Smooth muscle cell (in vitro differentiated cells): ENCODE measurements around the gene MYCBP2. TPM values are rescaled to one million over a fixed set of nuclear protein-coding genes. Genes with fewer than 3 reads are reported as not detected.

ENCODE experiments used
- DNase-seq: peaks from one replicate; lab custom pipeline; 2025; ENCODE audit not compliant: unreplicated experiment; lab: John Stamatoyannopoulos, UW
- H2AFZ ChIP-seq: fragments of 200-600 bp; sonication (generic); 2 replicates; pipeline ENCODE4 v1.6.0; 2016; ENCODE audit warnings: antibody characterized with exemption, low read depth, mild to moderate bottlenecking
- H3F3A ChIP-seq: fragments of 200-600 bp; sonication (generic); 2 replicates; pipeline ENCODE4 v1.6.0; 2017; ENCODE audit warnings: antibody characterized with exemption, low read depth
- H3K27ac ChIP-seq: fragments of 200-600 bp; sonication (generic); 2 replicates; pipeline ENCODE4 v1.5.1; 2016; ENCODE audit warnings: low read depth, mild to moderate bottlenecking
- H3K27me3 ChIP-seq: fragments of 200-600 bp; sonication (generic); 2 replicates; pipeline ENCODE4 v1.6.1; 2016; ENCODE audit warnings: low read depth, mild to moderate bottlenecking
- H3K36me3 ChIP-seq: fragments of 200-600 bp; sonication (generic); 2 replicates; pipeline ENCODE4 v1.5.1; 2016; ENCODE audit warnings: low read depth
- H3K4me1 ChIP-seq: fragments of 200-600 bp; sonication (generic); 2 replicates; pipeline ENCODE4 v1.5.1; 2016; ENCODE audit warnings: low read depth
- H3K4me2 ChIP-seq: fragments of 200-600 bp; sonication (generic); 2 replicates; pipeline ENCODE4 v1.6.0; 2016; ENCODE audit warnings: mild to moderate bottlenecking
- H3K4me3 ChIP-seq: fragments of 200-600 bp; sonication (generic); 2 replicates; pipeline ENCODE4 v1.5.1; 2016; ENCODE audit warnings: mild to moderate bottlenecking
- H3K79me2 ChIP-seq: fragments of 200-600 bp; sonication (generic); 2 replicates; pipeline ENCODE4 v1.6.0; 2016; ENCODE audit warnings: low read depth, mild to moderate bottlenecking
- H3K9ac ChIP-seq: fragments of 200-600 bp; sonication (generic); 2 replicates; pipeline ENCODE4 v1.6.0; 2016; ENCODE audit warnings: low read depth
- H3K9me3 ChIP-seq: fragments of 200-600 bp; sonication (generic); replicated peaks from 2 replicates; pipeline ENCODE4 v1.5.1; 2016; ENCODE audit warnings: low read depth
- H4K20me1 ChIP-seq: fragments of 200-600 bp; sonication (generic); 2 replicates; pipeline ENCODE4 v1.6.0; 2016; ENCODE audit warnings: low read depth
- CTCF ChIP-seq: fragments of 200-600 bp; sonication (generic); IDR thresholded peaks from 2 replicates; pipeline ENCODE4 v1.5.1; 2017; ENCODE audit warnings: borderline replicate concordance, mild to moderate bottlenecking, antibody characterized with exemption; ENCODE audit not compliant: insufficient read depth, poor library complexity, severe bottlenecking
- WGBS: methylation state at CpG from one replicate; pipeline ENCODE4 v1.1.7; 2016; ENCODE audit warnings: low lambda C conversion rate; 5-methylcytosine and 5-hydroxymethylcytosine counted together
- polyA plus RNA-seq: library from polyadenylated mRNA; unstranded; fragments of >200 nt; fragmentation: Nextera tagmentation; extraction: Ambion mirVana; gene quantifications from 2 replicates; pipeline ENCODE4 v1.2.1, GENCODE V29; 2016
- total RNA-seq: library from RNA; depleted of rRNA; stranded (reverse); fragments of >200 nt; gene quantifications from 2 replicates; pipeline ENCODE4 v1.2.3, GENCODE V29; 2014

MYCBP2 gene
- total and polyA plus RNA-seq, 2 experiments from 2014 or later = 20.1 to 61.0 TPM

- Histone ChIP-seq H3F3A (no peaks in the 10 kb centered on the region), H3K79me2 (no peaks in the 10 kb centered on the region), H3K4me3 (no peak overlapping the region), H3K27me3 (no peaks in the 10 kb centered on the region), H2AFZ (no peak overlapping the region), H3K4me2 (no peak overlapping the region), H3K9ac (no peak overlapping the region), H4K20me1 (no peaks in the 10 kb centered on the region), H3K27ac (no peak overlapping the region), H3K9me3 (no peaks in the 10 kb centered on the region), H3K36me3 (peaks cover 13% of the 10 kb centered on the region), H3K4me1 (no peaks in the 10 kb centered on the region)
- no peak for TF ChIP-seq CTCF
- WGBS = 94% methylated on average over 3 of the region's 3 CpGs
- DNase-seq = no peak
Measured at GRCh38 chr13:77118134-77118533, 208.8 kb downstream of the MYCBP2 start.

GRCh38 chr13:77114271-77114670 is 212.6 kb downstream of the MYCBP2 start:
- no peaks in the 10 kb centered on the region for H3K27me3 ChIP-seq
- no peak overlapping the region for H3K27ac ChIP-seq
- H3K4me2 ChIP-seq = no peak overlapping the region
- no peak for TF ChIP-seq CTCF
- no peak for DNase-seq
- no peaks in the 10 kb centered on the region for H3F3A ChIP-seq
- H3K9me3 ChIP-seq = peaks cover 8% of the 10 kb centered on the region
- H3K4me3 ChIP-seq = no peak overlapping the region
- peaks cover 22% of the 10 kb centered on the region for H3K36me3 ChIP-seq
- no peak overlapping the region for H2AFZ ChIP-seq
- H3K4me1 ChIP-seq = no peaks in the 10 kb centered on the region
- H3K79me2 ChIP-seq = no peaks in the 10 kb centered on the region
- H3K9ac ChIP-seq = no peak overlapping the region
- H4K20me1 ChIP-seq = no peaks in the 10 kb centered on the region

GRCh38 chr13:77113496-77113895 is 213.4 kb downstream of the MYCBP2 start:
- Histone ChIP-seq H2AFZ (no peak overlapping the region), H3K4me2 (no peak overlapping the region), H3K4me3 (no peak overlapping the region), H3K36me3 (peaks cover 22% of the 10 kb centered on the region), H3K27ac (no peak overlapping the region), H3K4me1 (no peaks in the 10 kb centered on the region), H3K9me3 (peaks cover 8% of the 10 kb centered on the region), H3K9ac (no peak overlapping the region), H3K79me2 (no peaks in the 10 kb centered on the region), H4K20me1 (no peaks in the 10 kb centered on the region), H3F3A (no peaks in the 10 kb centered on the region), H3K27me3 (no peaks in the 10 kb centered on the region)
- no peak for TF ChIP-seq CTCF
- no peak for DNase-seq

GRCh38 chr13:77105051-77105450 is 221.8 kb downstream of the MYCBP2 start:
- Histone ChIP-seq H3K4me1 (no peaks in the 10 kb centered on the region), H2AFZ (no peak overlapping the region), H3K4me2 (no peak overlapping the region), H3F3A (no peaks in the 10 kb centered on the region), H3K79me2 (no peaks in the 10 kb centered on the region), H3K9me3 (no peaks in the 10 kb centered on the region), H3K27ac (no peak overlapping the region), H3K9ac (no peak overlapping the region), H3K4me3 (no peak overlapping the region), H4K20me1 (no peaks in the 10 kb centered on the region), H3K27me3 (no peaks in the 10 kb centered on the region), H3K36me3 (no peaks in the 10 kb centered on the region)
- no peak for TF ChIP-seq CTCF
- 91% methylated on average over 2 of the region's 2 CpGs for WGBS
- no peak for DNase-seq
